ENCODE measurements around the gene YDJC. TPM values are rescaled to one million over a fixed set of nuclear protein-coding genes. Genes with fewer than 3 reads are reported as not detected.
"Not testable (repeated sequence)": the region's sequence is repeated elsewhere in the genome, so short reads cannot be mapped to it uniquely, and the experiment has no call there.

Gene YDJC
- total RNA-seq, 1 donor from 2014 or later, result 20.5 TPM

- no peak for ATAC-seq
These were observed 23.8 kb downstream of the YDJC start for GRCh38 chr22:21605887-21606564.

GRCh38 chr22:21603973-21604372 is 25.8 kb downstream of the YDJC start:
- ATAC-seq, result no peak

- no peak for ATAC-seq
These were observed 27.2 kb downstream of the YDJC start for GRCh38 chr22:21602579-21602978.

- no peak for ATAC-seq
These were observed 30.5 kb downstream of the YDJC start for GRCh38 chr22:21599053-21599893.

GRCh38 chr22:21598302-21598701 is 31.5 kb downstream of the YDJC start:
- no peak for ATAC-seq

- ATAC-seq, result not testable (repeated sequence)
These were observed 33.3 kb downstream of the YDJC start for GRCh38 chr22:21596356-21597135.

GRCh38 chr22:21594865-21595452 is 34.9 kb downstream of the YDJC start:
- ATAC-seq, result no peak

GRCh38 chr22:21593406-21594232 is 36.2 kb downstream of the YDJC start:
- ATAC-seq, result no peak

- ATAC-seq, result no peak
These were observed 37.4 kb downstream of the YDJC start for GRCh38 chr22:21592422-21592821.

GRCh38 chr22:21591695-21592094 is 38.1 kb downstream of the YDJC start:
- ATAC-seq, result peak; percentile 70

GRCh38 chr22:21590809-21591641 is 38.8 kb downstream of the YDJC start:
- peak; percentile 34 for ATAC-seq

- ATAC-seq, result no peak
These were observed 40.4 kb downstream of the YDJC start for GRCh38 chr22:21589396-21589795.

- no peak for ATAC-seq
These were observed 41.8 kb downstream of the YDJC start for GRCh38 chr22:21587803-21588611.

GRCh38 chr22:21585389-21585788 is 44.4 kb downstream of the YDJC start:
- ATAC-seq, result no peak

- ATAC-seq, result peak; percentile 83
These were observed 46.8 kb downstream of the YDJC start for GRCh38 chr22:21582801-21583740.

- ATAC-seq, result not testable (repeated sequence)
These were observed 48.7 kb downstream of the YDJC start for GRCh38 chr22:21581009-21581713.

GRCh38 chr22:21580623-21581007 is 49.2 kb downstream of the YDJC start:
- not testable (repeated sequence) for ATAC-seq

GRCh38 chr22:21579474-21579851 is 50.4 kb downstream of the YDJC start:
- no peak for ATAC-seq
